H9 (cell line): ENCODE measurements around the gene NUDT4. TPM values are rescaled to one million over a fixed set of nuclear protein-coding genes. Genes with fewer than 3 reads are reported as not detected.

Experiments used
- DNase-seq: peaks from one replicate; pipeline ENCODE4 v3.0.0-alpha.2; 2017
- H2AFZ ChIP-seq: one replicate; pipeline ENCODE4 v1.6.1; 2013; ENCODE audit warnings: mild to moderate bottlenecking, low read length, control low read depth, moderate library complexity
- H2AK5ac ChIP-seq: 2 replicates; pipeline ENCODE4 v1.6.1; 2013; ENCODE audit warnings: low read length, control low read depth, mixed read lengths; ENCODE audit not compliant: insufficient read length
- H2BK120ac ChIP-seq: one replicate; pipeline ENCODE4 v1.6.1; 2013; ENCODE audit warnings: low read depth, mild to moderate bottlenecking, low read length, control low read depth, inconsistent platforms; ENCODE audit not compliant: poor library complexity, severe bottlenecking
- H2BK12ac ChIP-seq: 2 replicates; pipeline ENCODE4 v1.6.1; 2013; ENCODE audit warnings: low read length, control low read depth, mixed read lengths, low read depth; ENCODE audit not compliant: insufficient read length
- H2BK15ac ChIP-seq: 2 replicates; pipeline ENCODE4 v1.6.1; 2013; ENCODE audit warnings: low read depth, low read length, control low read depth
- H2BK20ac ChIP-seq: one replicate; pipeline ENCODE4 v1.6.1; 2013; ENCODE audit warnings: low read depth, mild to moderate bottlenecking, low read length, control low read depth, inconsistent platforms; ENCODE audit not compliant: poor library complexity, severe bottlenecking
- H2BK5ac ChIP-seq: 2 replicates; pipeline ENCODE4 v1.6.1; 2013; ENCODE audit warnings: low read length, control low read depth, mixed read lengths; ENCODE audit not compliant: insufficient read length
- H3K14ac ChIP-seq: 2 replicates; pipeline ENCODE4 v1.6.1; 2013; ENCODE audit warnings: low read length, control low read depth; ENCODE audit not compliant: insufficient read depth
- H3K18ac ChIP-seq: 2 replicates; pipeline ENCODE4 v1.6.1; 2013; ENCODE audit warnings: low read depth, mild to moderate bottlenecking, mixed read lengths, low read length, control low read depth; ENCODE audit not compliant: insufficient read length
- H3K23ac ChIP-seq: 2 replicates; pipeline ENCODE4 v1.6.1; 2013; ENCODE audit warnings: low read length, control low read depth, mixed read lengths, low read depth; ENCODE audit not compliant: insufficient read length
- H3K23me2 ChIP-seq: 2 replicates; pipeline ENCODE4 v1.6.1; 2013; ENCODE audit warnings: low read depth, mild to moderate bottlenecking, mixed read lengths, low read length, control low read depth; ENCODE audit not compliant: insufficient read length, poor library complexity, severe bottlenecking
- H3K27ac ChIP-seq: 2 replicates; pipeline ENCODE4 v1.5.1; 2013; ENCODE audit warnings: low read length, control low read depth, mixed read lengths, low read depth; ENCODE audit not compliant: insufficient read length
- H3K27me3 ChIP-seq: 2 replicates; pipeline ENCODE4 v1.6.1; 2013; ENCODE audit warnings: low read length, control low read depth, inconsistent platforms; ENCODE audit not compliant: insufficient read depth
- H3K4ac ChIP-seq: 2 replicates; pipeline ENCODE4 v1.6.1; 2013; ENCODE audit warnings: low read depth, mild to moderate bottlenecking, control low read depth, inconsistent platforms, low read length, moderate library complexity
- H3K4me1 ChIP-seq: 2 replicates; pipeline ENCODE4 v1.6.1; 2013; ENCODE audit warnings: low read length, control low read depth, inconsistent platforms; ENCODE audit not compliant: insufficient read depth
- H3K4me2 ChIP-seq: 2 replicates; pipeline ENCODE4 v1.6.1; 2013; ENCODE audit warnings: low read length, control low read depth, mixed read lengths; ENCODE audit not compliant: insufficient read length, insufficient read depth
- H3K56ac ChIP-seq: 2 replicates; pipeline ENCODE4 v1.6.1; 2013; ENCODE audit warnings: low read depth, mild to moderate bottlenecking, mixed read lengths, low read length, control low read depth; ENCODE audit not compliant: insufficient read length
- H3K79me1 ChIP-seq: 2 replicates; pipeline ENCODE4 v1.6.1; 2013; ENCODE audit warnings: low read depth, mild to moderate bottlenecking, moderate library complexity, low read length, control low read depth, inconsistent platforms; ENCODE audit not compliant: insufficient read depth, poor library complexity, severe bottlenecking
- H3K79me2 ChIP-seq: 2 replicates; pipeline ENCODE4 v1.6.1; 2013; ENCODE audit warnings: low read length, control low read depth, inconsistent platforms; ENCODE audit not compliant: insufficient read depth
- H3K9ac ChIP-seq: 2 replicates; pipeline ENCODE4 v1.6.1; 2013; ENCODE audit warnings: low read length, control low read depth, mixed read lengths; ENCODE audit not compliant: insufficient read length; ENCODE audit errors: extremely low read depth
- H3K9me3 ChIP-seq: one replicate; pipeline ENCODE4 v1.6.1; 2013; ENCODE audit warnings: low read depth, low read length, inconsistent platforms; ENCODE audit not compliant: control insufficient read depth
- H3T11ph ChIP-seq: one replicate; pipeline ENCODE4 v1.6.1; 2013; ENCODE audit warnings: mild to moderate bottlenecking, low read length, control low read depth, inconsistent platforms
- H4K20me1 ChIP-seq: one replicate; pipeline ENCODE4 v1.6.1; 2013; ENCODE audit not compliant: control insufficient read depth, insufficient read length, insufficient read depth
- H4K5ac ChIP-seq: 2 replicates; pipeline ENCODE4 v1.6.1; 2013; ENCODE audit warnings: low read depth, mild to moderate bottlenecking, mixed read lengths, low read length, control low read depth; ENCODE audit not compliant: insufficient read length
- H4K8ac ChIP-seq: replicated peaks from 2 replicates; pipeline ENCODE4 v1.6.1; 2013; ENCODE audit warnings: low read length, control low read depth, mixed read lengths, low read depth; ENCODE audit not compliant: insufficient read length
- H4K91ac ChIP-seq: 2 replicates; pipeline ENCODE4 v1.6.1; 2013; ENCODE audit warnings: low read depth, mild to moderate bottlenecking, moderate library complexity, mixed read lengths, low read length, control low read depth; ENCODE audit not compliant: insufficient read length
- H3K27ac Mint-ChIP-seq, 3 experiments: 2 replicates in 2 of 3; 3 replicates in 1 of 3; pipeline ENCODE4 v1.8.0; 2020 to 2021; ENCODE audit warnings: mixed read lengths in 3 of 3, mild to moderate bottlenecking in 1 of 3, moderate library complexity in 1 of 3
- H3K27me3 Mint-ChIP-seq: 2 replicates; pipeline ENCODE4 v1.8.0; 2021; ENCODE audit warnings: low read depth, mild to moderate bottlenecking, moderate library complexity, mixed read lengths
- H3K36me3 Mint-ChIP-seq, 3 experiments: 2 replicates in 2 of 3; 3 replicates in 1 of 3; pipeline ENCODE4 v1.8.0; 2020 to 2021; ENCODE audit warnings: low read depth in 3 of 3, mixed read lengths in 3 of 3; ENCODE audit not compliant: insufficient read depth in 1 of 3
- H3K4me1 Mint-ChIP-seq, 2 experiments: 2 replicates each; pipeline ENCODE4 v1.8.0; 2020; ENCODE audit warnings: mixed read lengths in 2 of 2
- H3K4me3 Mint-ChIP-seq, 2 experiments: 2 replicates in 1 of 2; 3 replicates in 1 of 2; pipeline ENCODE4 v1.8.0; 2020 to 2021; ENCODE audit warnings: mild to moderate bottlenecking in 2 of 2, mixed read lengths in 2 of 2, moderate library complexity in 1 of 2
- H3K9me3 Mint-ChIP-seq, 2 experiments: 2 replicates in 1 of 2; 3 replicates in 1 of 2; pipeline ENCODE4 v1.8.0; 2020; ENCODE audit warnings: mild to moderate bottlenecking in 2 of 2, mixed read lengths in 2 of 2, moderate library complexity in 1 of 2
- CTCF ChIP-seq: fragments of 200-600 bp; sonication (generic); conservative IDR thresholded peaks from 3 replicates; pipeline ENCODE4 v1.8.0; 2021; ENCODE audit warnings: antibody characterized with exemption, mild to moderate bottlenecking
- WGBS: extraction: QIAGEN DNeasy Blood & Tissue Kit; methylation state at CpG from one replicate; pipeline ENCODE4 v1.1.7; 2013; ENCODE audit warnings: missing lambda C conversion rate, low lambda C conversion rate, mixed read lengths; ENCODE audit not compliant: insufficient read length; ENCODE audit errors: extremely low coverage; 5-methylcytosine and 5-hydroxymethylcytosine counted together
- total RNA-seq: library from RNA; stranded (reverse); gene quantifications from 2 replicates; pipeline ENCODE4 v1.2.1, GENCODE V29; 2021

NUDT4 gene
- total RNA-seq, 1 experiment from 2014 or later: 40.6 TPM

GRCh38 chr12:93339695-93340094, 38.0 kb upstream of the NUDT4 start:
- Mint-ChIP-seq H3K9me3 (no peaks in the 10 kb centered on the region), H3K27me3 (no peaks in the 10 kb centered on the region), H3K4me3 (no peak overlapping the region), H3K36me3 (no peaks in the 10 kb centered on the region), H3K4me1 (peaks cover 6 to 9% of the 10 kb centered on the region in 2 experiments), H3K27ac (no peak overlapping the region)
- Histone ChIP-seq H3K79me2 (no peaks in the 10 kb centered on the region), H4K5ac (no peak overlapping the region), H3T11ph (no peak overlapping the region), H3K9ac (no peak overlapping the region), H3K79me1 (no peaks in the 10 kb centered on the region), H3K56ac (no peak overlapping the region), H2AFZ (no peak overlapping the region), H3K18ac (no peak overlapping the region), H3K4me2 (no peak overlapping the region), H3K27ac (no peak overlapping the region), H3K23ac (no peak overlapping the region), H4K8ac (no peak overlapping the region), H2BK5ac (no peak overlapping the region), H3K23me2 (no peaks in the 10 kb centered on the region), H2BK20ac (no peak overlapping the region), H3K27me3 (no peaks in the 10 kb centered on the region), H2AK5ac (no peak overlapping the region), H3K9me3 (no peaks in the 10 kb centered on the region), H4K20me1 (no peaks in the 10 kb centered on the region), H3K4me1 (no peaks in the 10 kb centered on the region), H3K14ac (no peak overlapping the region), H2BK120ac (no peak overlapping the region), H2BK15ac (no peak overlapping the region), H3K4ac (no peak overlapping the region), H4K91ac (no peak overlapping the region), H2BK12ac (no peak overlapping the region)
- no peak for TF ChIP-seq CTCF
- no peak for DNase-seq
- WGBS: no CpG with 5 or more reads among the region's 4 CpGs
